ENCODE results near the gene APOL1.
"Not testable (repeated sequence)": the region's sequence is repeated elsewhere in the genome, so short reads cannot be mapped to it uniquely, and the experiment has no call there.

Gene APOL1

DNA sequence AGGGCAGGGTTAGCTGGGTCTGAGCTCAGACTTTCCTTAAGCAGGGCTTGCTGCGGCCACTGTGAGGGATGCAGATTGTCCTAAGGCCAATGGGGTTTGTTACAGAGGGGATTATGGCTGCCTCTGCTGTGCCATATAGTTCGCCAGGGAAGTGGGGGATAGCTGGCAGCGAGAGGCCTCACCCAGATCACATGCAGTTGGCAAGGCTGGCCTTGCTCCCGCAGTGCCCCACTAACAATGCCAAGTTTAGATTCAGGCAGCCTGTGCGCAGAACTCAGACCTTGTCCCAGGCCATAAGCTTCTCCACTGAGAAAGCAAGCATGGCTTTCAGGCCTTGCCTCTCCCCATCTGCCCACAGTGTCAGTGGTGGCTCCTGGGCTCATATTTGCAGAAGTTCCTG, 8.9 kb upstream of the APOL1 start:
- DNase-seq (ENCODE audit: extremely low read depth, low read depth) = no peak
- TF ChIP-seq, protein P1, sequence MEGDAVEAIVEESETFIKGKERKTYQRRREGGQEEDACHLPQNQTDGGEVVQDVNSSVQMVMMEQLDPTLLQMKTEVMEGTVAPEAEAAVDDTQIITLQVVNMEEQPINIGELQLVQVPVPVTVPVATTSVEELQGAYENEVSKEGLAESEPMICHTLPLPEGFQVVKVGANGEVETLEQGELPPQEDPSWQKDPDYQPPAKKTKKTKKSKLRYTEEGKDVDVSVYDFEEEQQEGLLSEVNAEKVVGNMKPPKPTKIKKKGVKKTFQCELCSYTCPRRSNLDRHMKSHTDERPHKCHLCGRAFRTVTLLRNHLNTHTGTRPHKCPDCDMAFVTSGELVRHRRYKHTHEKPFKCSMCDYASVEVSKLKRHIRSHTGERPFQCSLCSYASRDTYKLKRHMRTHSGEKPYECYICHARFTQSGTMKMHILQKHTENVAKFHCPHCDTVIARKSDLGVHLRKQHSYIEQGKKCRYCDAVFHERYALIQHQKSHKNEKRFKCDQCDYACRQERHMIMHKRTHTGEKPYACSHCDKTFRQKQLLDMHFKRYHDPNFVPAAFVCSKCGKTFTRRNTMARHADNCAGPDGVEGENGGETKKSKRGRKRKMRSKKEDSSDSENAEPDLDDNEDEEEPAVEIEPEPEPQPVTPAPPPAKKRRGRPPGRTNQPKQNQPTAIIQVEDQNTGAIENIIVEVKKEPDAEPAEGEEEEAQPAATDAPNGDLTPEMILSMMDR (IDR thresholded peaks at IDR 0.05; ENCODE audit: low read depth, low read length) = no peak

DNA sequence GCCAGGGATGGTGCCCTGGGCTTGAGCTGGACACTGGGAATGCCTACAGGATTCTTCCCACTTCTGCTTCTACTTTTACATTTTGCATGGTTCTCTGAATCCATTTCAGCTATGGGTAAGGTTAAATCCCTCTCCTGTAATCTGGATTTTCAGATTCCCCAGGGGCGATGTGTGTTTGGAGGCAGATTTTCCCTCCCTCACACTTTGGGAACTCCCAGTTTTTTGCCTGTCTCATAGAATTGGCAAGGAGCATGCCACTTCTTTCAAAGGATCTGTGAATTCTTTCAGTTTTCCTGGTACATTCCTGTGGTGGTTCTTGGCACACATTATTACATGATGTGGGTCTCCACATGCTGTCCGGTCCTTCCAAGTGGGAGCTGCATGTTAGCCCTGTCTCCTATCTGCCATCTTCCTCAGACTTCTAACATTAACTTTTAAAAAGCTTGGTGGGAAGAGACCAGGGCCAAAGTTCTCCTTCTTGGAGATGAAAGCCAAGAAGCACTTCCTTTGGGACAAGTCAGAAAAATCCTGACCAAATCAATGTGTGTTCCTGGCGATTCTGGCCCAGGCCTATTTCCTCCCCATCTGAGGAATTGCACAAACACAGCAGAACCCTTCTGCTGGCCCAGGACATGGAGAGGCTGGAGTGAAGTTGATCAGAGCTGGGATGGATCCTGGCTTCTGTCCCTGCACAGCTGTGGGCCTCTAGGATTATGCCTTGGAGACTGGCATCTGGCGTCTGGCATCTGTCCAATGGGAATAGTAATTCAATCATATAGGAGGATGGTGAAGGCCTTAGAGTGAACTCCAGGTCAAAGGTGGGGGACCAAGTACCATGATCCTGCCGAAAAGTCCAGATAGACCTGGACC, 8.2 kb upstream of the APOL1 start:
- no peak for DNase-seq (ENCODE audit: extremely low read depth, low read depth)
- TF ChIP-seq, protein P1 (IDR thresholded peaks at IDR 0.05; ENCODE audit: low read depth, low read length) = no peak

DNA sequence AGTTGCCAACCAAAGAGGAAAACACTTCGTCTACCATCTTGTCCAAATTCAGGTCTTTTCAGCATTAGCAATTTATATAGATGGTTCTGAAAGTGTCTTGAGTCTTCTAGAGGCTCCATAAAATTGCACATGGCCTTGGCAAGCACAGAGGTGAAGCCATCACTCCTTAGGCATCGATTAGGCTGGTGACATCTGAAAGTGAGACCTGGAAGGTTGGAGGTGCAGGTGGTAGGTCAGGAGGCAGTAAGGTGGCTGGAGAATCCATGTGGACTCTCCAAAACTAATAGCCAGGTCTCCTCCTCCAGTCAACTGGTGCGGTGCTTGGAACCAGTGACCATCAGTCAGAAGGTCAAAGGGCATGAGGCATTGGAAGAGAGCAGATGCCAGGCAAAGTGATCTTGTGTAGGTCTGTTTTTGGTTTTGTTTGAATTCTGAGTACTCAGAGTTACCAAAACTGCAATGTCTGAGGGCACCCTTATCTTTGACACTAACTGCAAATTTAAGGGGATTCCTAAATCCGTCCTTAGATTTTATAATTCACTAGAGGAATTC, 7.1 kb upstream of the APOL1 start:
- no peak for DNase-seq (ENCODE audit: extremely low read depth, low read depth)
- TF ChIP-seq, protein P1 (IDR thresholded peaks at IDR 0.05; ENCODE audit: low read depth, low read length) = no peak

DNA sequence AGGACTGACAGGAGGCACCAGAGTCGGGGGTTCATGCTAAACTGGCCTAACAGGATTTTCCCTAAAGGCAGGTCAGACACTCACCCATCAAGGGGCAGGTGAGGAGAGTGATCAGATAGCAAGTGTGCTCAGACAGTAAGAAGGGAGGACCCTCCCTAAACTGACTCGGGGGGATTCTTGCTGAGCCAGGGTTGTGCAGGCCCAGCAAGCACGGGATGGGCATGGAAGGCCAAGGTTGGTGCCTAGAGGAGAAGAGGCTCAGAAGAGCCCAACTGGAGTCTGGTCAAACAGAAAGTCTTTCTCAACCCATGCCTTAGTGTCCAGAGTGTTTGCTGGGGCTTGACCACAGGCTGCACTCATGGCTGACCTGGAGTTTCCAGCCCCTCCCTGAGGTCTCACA, 6.2 kb upstream of the APOL1 start:
- TF ChIP-seq, protein P1 (IDR thresholded peaks at IDR 0.05; ENCODE audit: low read depth, low read length) = no peak
- DNase-seq (ENCODE audit: extremely low read depth, low read depth) = no peak

- no peak for DNase-seq (ENCODE audit: extremely low read depth, low read depth)
- TF ChIP-seq, protein P1 (IDR thresholded peaks at IDR 0.05; ENCODE audit: low read depth, low read length) = no peak
Measured at GRCh38 chr22:36247955-36248354, 5.0 kb upstream of the APOL1 start.

GRCh38 chr22:36249160-36249559, 3.8 kb upstream of the APOL1 start:
- TF ChIP-seq, protein P1 (IDR thresholded peaks at IDR 0.05; ENCODE audit: low read depth, low read length) = no peak
- DNase-seq (ENCODE audit: extremely low read depth, low read depth) = no peak

DNA sequence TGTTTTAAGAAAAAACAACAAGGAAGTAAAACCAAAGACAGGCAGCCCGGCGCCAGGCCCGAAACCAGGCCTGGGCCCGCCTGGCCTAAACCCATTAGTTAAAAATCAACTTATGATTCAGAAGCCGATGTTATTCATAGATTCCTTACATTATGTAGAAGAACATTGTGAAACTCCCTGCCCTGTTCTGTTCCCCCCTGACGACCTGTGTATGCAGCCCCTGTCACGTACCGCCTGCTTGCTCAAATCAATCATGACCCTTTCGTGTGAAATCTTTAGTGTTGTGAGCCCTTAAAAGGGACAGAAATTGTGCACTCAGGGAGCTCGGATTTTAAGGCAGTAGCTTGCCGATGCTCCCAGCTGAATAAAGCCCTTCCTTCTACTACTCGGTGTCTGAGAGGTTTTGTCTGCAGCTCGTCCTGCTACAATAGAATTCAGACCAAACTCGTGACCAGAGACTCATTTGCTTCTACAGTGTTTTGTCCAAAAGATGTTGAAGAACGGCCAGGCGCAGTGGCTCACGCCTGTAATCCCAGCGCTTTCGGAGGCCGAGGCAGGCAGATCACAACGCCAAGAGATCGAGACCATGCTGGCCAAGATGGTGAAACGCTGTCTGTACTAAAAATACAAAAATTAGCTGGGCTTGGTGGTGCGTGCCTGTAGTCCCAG, 2.5 kb upstream of the APOL1 start:
- not testable (repeated sequence) for DNase-seq (ENCODE audit: extremely low read depth, low read depth)

GRCh38 chr22:36251979-36252608, 839 bp upstream of the APOL1 start:
- DNase-seq (ENCODE audit: extremely low read depth, low read depth) = not testable (repeated sequence)

All from AG09319 (cell line).